GM19372 (cell line): Measurements from ENCODE around the gene TRIM51G.
"Not testable (repeated sequence)": the region's sequence is repeated elsewhere in the genome, so short reads cannot be mapped to it uniquely, and the experiment has no call there.

ENCODE experiments used
- ATAC-seq: cut with Tn5 transposase; IDR thresholded peaks from one replicate; pipeline ENCODE4 v1.9.1; 2021; ENCODE audit warnings: mild to moderate bottlenecking, low read depth, moderate library complexity; ENCODE audit not compliant: unreplicated experiment

Gene TRIM51G, protein sequence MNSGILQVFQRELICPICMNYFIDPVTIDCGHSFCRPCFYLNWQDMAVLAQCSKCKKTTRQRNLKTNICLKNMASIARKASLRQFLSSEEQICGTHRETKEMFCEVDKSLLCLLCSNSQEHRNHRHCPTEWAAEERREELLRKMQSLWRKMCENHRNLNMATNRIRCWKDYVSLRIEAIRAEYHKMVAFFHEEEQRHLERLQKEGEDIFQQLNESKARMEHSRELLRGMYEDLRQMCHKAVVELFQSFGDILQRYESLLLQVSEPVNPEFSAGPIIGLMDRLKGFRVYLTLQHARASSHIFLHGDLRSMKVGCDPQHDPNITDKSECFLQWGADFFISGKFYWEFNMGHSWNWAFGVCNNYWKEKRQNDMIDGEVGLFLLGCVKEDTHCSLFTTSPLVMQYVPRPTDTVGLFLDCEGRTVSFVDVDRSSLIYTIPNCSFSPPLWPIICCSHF

DNA sequence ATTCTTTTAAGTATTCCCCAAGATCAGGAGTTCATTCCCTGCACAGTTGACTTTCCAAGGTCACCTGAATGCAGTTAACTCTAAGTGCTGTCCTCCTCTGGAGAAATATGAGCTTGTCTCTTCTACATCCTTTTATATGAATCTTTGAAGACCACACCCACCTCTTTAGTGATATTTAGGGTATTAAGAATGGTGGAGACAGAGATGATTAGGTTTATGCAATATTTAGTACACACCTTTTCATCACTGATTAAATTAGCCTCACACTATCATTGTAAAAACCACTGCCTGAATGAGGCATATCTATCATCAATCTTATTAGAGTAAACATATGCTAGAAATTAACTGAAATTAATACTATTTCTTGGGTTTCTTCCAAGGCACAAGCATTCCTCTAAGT lies at the start of gene TRIM51G:
Gene TRIM51G, minus strand, starts transcription at position 101 of the 400 bp plus-strand sequence. CDS start 2,190 bp downstream, outside the sequence.
- ATAC-seq = not testable (repeated sequence)

DNA sequence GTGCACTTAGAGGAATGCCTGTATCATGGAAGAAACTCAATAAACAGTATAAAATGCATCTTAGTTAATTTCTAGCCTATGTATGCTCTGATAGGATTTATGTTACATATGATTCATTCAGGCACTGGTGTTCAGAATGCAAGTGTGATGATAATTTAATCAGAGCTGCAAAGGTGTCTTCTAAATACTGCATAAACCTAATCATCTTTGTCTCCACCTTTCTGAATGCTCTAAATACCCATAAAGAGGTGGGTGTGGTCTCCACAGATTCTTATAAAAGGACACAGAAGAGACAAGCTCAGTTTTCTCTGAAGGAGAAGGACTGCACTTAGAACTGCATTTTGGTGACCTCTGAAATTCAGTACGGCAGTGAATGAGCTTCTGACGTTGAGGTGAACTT lies 44.8 kb upstream of the TRIM51G start, which contains the start of gene TRIM49B:
Gene TRIM49B, plus strand, starts transcription at position 301 of the 400 bp plus-strand sequence. CDS start 2,777 bp downstream, outside the sequence.
- ATAC-seq = not testable (repeated sequence)

GRCh38 chr11:48968592-48968991 lies 15.1 kb downstream of the TRIM51G start:
- ATAC-seq = not testable (repeated sequence)

- ATAC-seq = not testable (repeated sequence)
Measured at GRCh38 chr11:48955315-48956049, 28.2 kb downstream of the TRIM51G start.

- ATAC-seq = not testable (repeated sequence)
Measured at GRCh38 chr11:48945796-48946195, 37.9 kb downstream of the TRIM51G start.
